Esophagus squamous epithelium (tissue), 5 donors: Measurements from ENCODE around the gene P2RX6. TPM values are rescaled to one million over a fixed set of nuclear protein-coding genes. Genes with fewer than 3 reads are reported as not detected.
A peak's percentile ranks its signal among the peaks of the same experiment; 100 is the strongest.

Experiments
- DNase-seq: peaks from one replicate; lab custom pipeline; 2025; lab: John Stamatoyannopoulos, UW
- H3K27ac ChIP-seq, 4 donors: fragments of 200-600 bp; sonication (generic); one replicate each; pipeline ENCODE4 v1.5.1; 2016 to 2019; ENCODE audit warnings: mild to moderate bottlenecking in 1 of 4
- H3K27me3 ChIP-seq, 4 donors: fragments of 200-600 bp; sonication (generic); 1 replicate in 3 of 4; 2 replicates in 1 of 4; pipeline versions ENCODE4 v1.5.1 to v1.6.0; 2017 to 2021; ENCODE audit warnings: antibody characterized with exemption in 1 of 4
- H3K36me3 ChIP-seq, 3 donors: fragments of 200-600 bp; sonication (generic); one replicate each; pipeline ENCODE4 v1.5.1; 2016 to 2019
- H3K4me1 ChIP-seq, 3 donors: fragments of 200-600 bp; sonication (generic); one replicate each; pipeline ENCODE4 v1.5.1; 2017 to 2019
- H3K4me3 ChIP-seq, 4 donors: fragments of 200-600 bp; sonication (generic); 1 replicate in 3 of 4; 2 replicates in 1 of 4; pipeline ENCODE4 v1.5.1; 2016 to 2019; ENCODE audit warnings: mild to moderate bottlenecking in 2 of 4, moderate library complexity in 1 of 4
- H3K9me3 ChIP-seq, 3 donors: fragments of 200-600 bp; sonication (generic); one replicate each; pipeline ENCODE4 v1.5.1; 2016 to 2019
- CTCF ChIP-seq, 6 experiments: fragments of 450-650 bp in 4 of 6; fragments of 200-600 bp in 2 of 6; sonication (generic) in 2 of 6; IDR thresholded peaks; one replicate each; pipeline ENCODE4 v1.5.1; 2016 to 2019; ENCODE audit warnings: antibody characterized with exemption in 6 of 6, mild to moderate bottlenecking in 4 of 6, moderate library complexity in 4 of 6
- POLR2A ChIP-seq, 4 donors: fragments of 450-650 bp; IDR thresholded peaks; one replicate each; pipeline ENCODE4 v1.6.1; 2017; ENCODE audit warnings: antibody characterized with exemption in 4 of 4, mild to moderate bottlenecking in 4 of 4, moderate library complexity in 3 of 4
- WGBS, 2 donors: methylation state at CpG; one replicate each; pipeline ENCODE4 v1.1.5; 2018; 5-methylcytosine and 5-hydroxymethylcytosine counted together
- intact Hi-C: fragments of 100-400 bp; cut with DNase I; formaldehyde crosslinking; loops from one replicate; pipeline ENCODE4 v1.15.0; 2022
- total RNA-seq, 4 donors: library from RNA; depleted of rRNA; stranded (reverse); fragments of >200 nt; gene quantifications; one replicate each; pipeline ENCODE4 v1.1.0, GENCODE V29; 2016
- donor health status: DM: yes; HTN: yes; CAD: no.

Gene P2RX6
- total RNA-seq, 4 donors from 2014 or later: 0.18 to 0.76 (median 0.50) TPM; not detected in 1

- intact Hi-C loops: no loop called here
- peaks cover 11 to 28% (median 17%) of the 10 kb centered on the region in 3 donors for H3K4me1 ChIP-seq
- H3K9me3 ChIP-seq: no peaks in the 10 kb centered on the region
- no peak for DNase-seq
- no peak overlapping the region for H3K27ac ChIP-seq
- 83% methylated on average over 1 of the region's 10 CpGs; no CpG with 5 or more reads in 1 of the 2 donors for WGBS, 2 donors
- no peak for TF ChIP-seq CTCF (IDR thresholded peaks at IDR 0.05)
- TF ChIP-seq POLR2A (IDR thresholded peaks at IDR 0.05): no peak
- H3K4me3 ChIP-seq: no peak overlapping the region
- H3K27me3 ChIP-seq: no peaks in the 10 kb centered on the region
- H3K36me3 ChIP-seq: peaks cover 25 to 95% (median 47%) of the 10 kb centered on the region in 3 donors
Observed at GRCh38 chr22:20996031-20996410, 18.9 kb upstream of the P2RX6 start.

GRCh38 chr22:20996598-20997535 lies 18.1 kb upstream of the P2RX6 start:
- no peaks in the 10 kb centered on the region for H3K9me3 ChIP-seq

GRCh38 chr22:20997536-20998257 lies 17.3 kb upstream of the P2RX6 start:
- no peak overlapping the region for H3K27ac ChIP-seq
- no peak for DNase-seq
- no peaks in the 10 kb centered on the region for H3K27me3 ChIP-seq
- no peaks in the 10 kb centered on the region for H3K9me3 ChIP-seq
- H3K36me3 ChIP-seq: peaks cover 25 to 79% (median 34%) of the 10 kb centered on the region in 3 donors
- intact Hi-C loops: no loop called here
- 74 to 100% methylated on average over 1 to 6 of the region's 13 CpGs for WGBS, 2 donors
- TF ChIP-seq POLR2A (IDR thresholded peaks at IDR 0.05) (no peak), CTCF (IDR thresholded peaks at IDR 0.05) (no peak)
- H3K4me1 ChIP-seq: peaks cover 15 to 34% (median 18%) of the 10 kb centered on the region in 3 donors
- no peak overlapping the region for H3K4me3 ChIP-seq

More at GRCh38 chr22:20996598-20997535, 18.1 kb upstream of the P2RX6 start:
- no peak for TF ChIP-seq POLR2A (IDR thresholded peaks at IDR 0.05)
- TF ChIP-seq CTCF (IDR thresholded peaks at IDR 0.05): no peak
- Histone ChIP-seq H3K27ac (no peak overlapping the region), H3K27me3 (no peaks in the 10 kb centered on the region), H3K36me3 (peaks cover 25 to 87% (median 43%) of the 10 kb centered on the region in 3 donors), H3K4me1 (peaks cover 15 to 33% (median 18%) of the 10 kb centered on the region in 3 donors), H3K4me3 (no peak overlapping the region)
- intact Hi-C loops: no loop called here
- WGBS, 2 donors: 80 to 94% methylated on average over 5 to 13 of the region's 27 CpGs
- no peak for DNase-seq

GRCh38 chr22:20998411-20999336 lies 16.3 kb upstream of the P2RX6 start:
- Histone ChIP-seq H3K4me1 (peaks cover 18 to 44% (median 26%) of the 10 kb centered on the region in 3 donors), H3K27me3 (no peaks in the 10 kb centered on the region), H3K27ac (peak overlapping the region in 1 of 4 donors; percentile 5), H3K36me3 (peaks cover 25 to 69% (median 31%) of the 10 kb centered on the region in 3 donors), H3K4me3 (no peak overlapping the region), H3K9me3 (no peaks in the 10 kb centered on the region)
- WGBS, 2 donors: 24 to 53% methylated on average over 3 of the region's 7 CpGs
- no peak for DNase-seq
- intact Hi-C loops: no loop called here
- no peak for TF ChIP-seq POLR2A (IDR thresholded peaks at IDR 0.05)
- TF ChIP-seq CTCF (IDR thresholded peaks at IDR 0.05): no peak
